ENCODE results near the gene LST1.

LST1 gene

GRCh38 chr6:31560697-31561058 lies 25.4 kb upstream of the LST1 start:
- DNase-seq, result no peak

GRCh38 chr6:31567531-31568370 lies 18.3 kb upstream of the LST1 start:
- no peak for DNase-seq

DNA sequence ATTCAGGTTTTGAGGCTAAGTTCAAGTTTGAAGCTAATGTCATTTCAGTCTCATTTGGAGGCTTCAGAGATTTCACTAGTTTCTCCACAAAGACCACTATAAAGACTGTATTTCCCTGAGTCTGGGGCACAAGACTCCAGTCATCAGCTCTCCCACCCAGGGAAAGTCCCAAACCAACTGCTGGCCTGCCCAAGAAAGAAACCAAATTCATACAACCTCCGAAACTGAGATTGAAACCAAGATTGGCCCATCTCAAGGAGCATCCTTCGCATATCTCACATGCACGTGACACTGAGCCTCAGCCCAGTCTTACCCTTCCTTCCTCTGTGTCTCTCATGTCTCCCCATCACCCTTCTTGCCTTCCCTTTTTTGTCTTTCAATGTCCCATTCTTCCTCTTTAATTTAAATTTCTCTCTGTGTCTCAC lies 17.5 kb upstream of the LST1 start:
- DNase-seq, result no peak

DNA sequence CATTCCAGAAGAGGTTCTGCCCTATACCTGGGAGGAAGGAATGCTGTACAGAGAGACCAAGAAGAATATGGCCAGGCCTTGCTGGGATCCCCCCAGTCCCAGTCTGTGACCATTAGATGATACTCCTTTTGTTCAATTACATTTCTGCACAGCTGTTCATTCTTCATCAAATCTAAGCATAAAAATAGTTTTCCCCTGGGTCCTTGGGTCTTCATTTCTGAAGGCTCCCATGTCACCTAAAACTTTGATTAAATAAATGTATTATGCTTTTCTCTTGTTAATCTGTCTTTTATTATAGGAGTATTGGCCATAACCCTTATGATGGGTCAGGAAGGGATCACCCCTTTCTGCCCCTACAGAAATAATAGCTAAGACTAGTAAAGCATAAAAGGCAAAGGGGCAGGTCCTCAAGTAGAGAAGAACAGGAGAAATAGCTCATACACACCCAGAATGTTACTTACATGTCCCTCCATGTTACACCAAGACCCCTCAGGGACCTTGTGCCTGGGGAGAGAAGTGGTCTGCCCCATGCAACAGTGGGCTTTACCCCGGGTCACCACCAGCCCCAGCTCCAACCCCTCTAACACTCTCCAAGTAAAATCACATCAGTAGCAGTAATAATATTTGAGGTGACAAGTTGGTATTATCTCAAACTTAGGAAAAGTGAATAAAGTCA lies 16.1 kb upstream of the LST1 start:
- no peak for DNase-seq

GRCh38 chr6:31572041-31572911 lies 13.8 kb upstream of the LST1 start, which contains the start of gene LTA:
LTA (plus strand) TSS chr6:31572289; CDS start chr6:31572743, 454 bp downstream.
- no peak for DNase-seq

- DNase-seq, result no peak
These were observed 12.6 kb upstream of the LST1 start for GRCh38 chr6:31573239-31574105.

DNA sequence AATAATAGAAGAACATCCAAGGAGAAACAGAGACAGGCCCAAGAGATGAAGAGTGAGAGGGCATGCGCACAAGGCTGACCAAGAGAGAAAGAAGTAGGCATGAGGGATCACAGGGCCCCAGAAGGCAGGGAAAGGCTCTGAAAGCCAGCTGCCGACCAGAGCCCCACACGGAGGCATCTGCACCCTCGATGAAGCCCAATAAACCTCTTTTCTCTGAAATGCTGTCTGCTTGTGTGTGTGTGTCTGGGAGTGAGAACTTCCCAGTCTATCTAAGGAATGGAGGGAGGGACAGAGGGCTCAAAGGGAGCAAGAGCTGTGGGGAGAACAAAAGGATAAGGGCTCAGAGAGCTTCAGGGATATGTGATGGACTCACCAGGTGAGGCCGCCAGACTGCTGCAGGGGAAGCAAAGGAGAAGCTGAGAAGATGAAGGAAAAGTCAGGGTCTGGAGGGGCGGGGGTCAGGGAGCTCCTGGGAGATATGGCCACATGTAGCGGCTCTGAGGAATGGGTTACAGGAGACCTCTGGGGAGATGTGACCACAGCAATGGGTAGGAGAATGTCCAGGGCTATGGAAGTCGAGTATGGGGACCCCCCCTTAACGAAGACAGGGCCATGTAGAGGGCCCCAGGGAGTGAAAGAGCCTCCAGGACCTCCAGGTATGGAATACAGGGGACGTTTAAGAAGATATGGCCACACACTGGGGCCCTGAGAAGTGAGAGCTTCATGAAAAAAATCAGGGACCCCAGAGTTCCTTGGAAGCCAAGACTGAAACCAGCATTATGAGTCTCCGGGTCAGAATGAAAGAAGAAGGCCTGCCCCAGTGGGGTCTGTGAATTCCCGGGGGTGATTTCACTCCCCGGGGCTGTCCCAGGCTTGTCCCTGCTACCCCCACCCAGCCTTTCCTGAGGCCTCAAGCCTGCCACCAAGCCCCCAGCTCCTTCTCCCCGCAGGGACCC lies 11.7 kb upstream of the LST1 start:
- DNase-seq, result no peak

- DNase-seq, result no peak
These were observed 10.7 kb upstream of the LST1 start, which contains the start of gene TNF for GRCh38 chr6:31575335-31575901. TNF (plus strand) TSS chr6:31575565; CDS start chr6:31575742, 177 bp downstream.

- no peak for DNase-seq
These were observed 10.0 kb upstream of the LST1 start for GRCh38 chr6:31575952-31576685.

GRCh38 chr6:31576897-31577578 lies 9.0 kb upstream of the LST1 start:
- DNase-seq, result no peak

DNA sequence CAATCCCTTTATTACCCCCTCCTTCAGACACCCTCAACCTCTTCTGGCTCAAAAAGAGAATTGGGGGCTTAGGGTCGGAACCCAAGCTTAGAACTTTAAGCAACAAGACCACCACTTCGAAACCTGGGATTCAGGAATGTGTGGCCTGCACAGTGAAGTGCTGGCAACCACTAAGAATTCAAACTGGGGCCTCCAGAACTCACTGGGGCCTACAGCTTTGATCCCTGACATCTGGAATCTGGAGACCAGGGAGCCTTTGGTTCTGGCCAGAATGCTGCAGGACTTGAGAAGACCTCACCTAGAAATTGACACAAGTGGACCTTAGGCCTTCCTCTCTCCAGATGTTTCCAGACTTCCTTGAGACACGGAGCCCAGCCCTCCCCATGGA lies 8.5 kb upstream of the LST1 start:
- no peak for DNase-seq

DNA sequence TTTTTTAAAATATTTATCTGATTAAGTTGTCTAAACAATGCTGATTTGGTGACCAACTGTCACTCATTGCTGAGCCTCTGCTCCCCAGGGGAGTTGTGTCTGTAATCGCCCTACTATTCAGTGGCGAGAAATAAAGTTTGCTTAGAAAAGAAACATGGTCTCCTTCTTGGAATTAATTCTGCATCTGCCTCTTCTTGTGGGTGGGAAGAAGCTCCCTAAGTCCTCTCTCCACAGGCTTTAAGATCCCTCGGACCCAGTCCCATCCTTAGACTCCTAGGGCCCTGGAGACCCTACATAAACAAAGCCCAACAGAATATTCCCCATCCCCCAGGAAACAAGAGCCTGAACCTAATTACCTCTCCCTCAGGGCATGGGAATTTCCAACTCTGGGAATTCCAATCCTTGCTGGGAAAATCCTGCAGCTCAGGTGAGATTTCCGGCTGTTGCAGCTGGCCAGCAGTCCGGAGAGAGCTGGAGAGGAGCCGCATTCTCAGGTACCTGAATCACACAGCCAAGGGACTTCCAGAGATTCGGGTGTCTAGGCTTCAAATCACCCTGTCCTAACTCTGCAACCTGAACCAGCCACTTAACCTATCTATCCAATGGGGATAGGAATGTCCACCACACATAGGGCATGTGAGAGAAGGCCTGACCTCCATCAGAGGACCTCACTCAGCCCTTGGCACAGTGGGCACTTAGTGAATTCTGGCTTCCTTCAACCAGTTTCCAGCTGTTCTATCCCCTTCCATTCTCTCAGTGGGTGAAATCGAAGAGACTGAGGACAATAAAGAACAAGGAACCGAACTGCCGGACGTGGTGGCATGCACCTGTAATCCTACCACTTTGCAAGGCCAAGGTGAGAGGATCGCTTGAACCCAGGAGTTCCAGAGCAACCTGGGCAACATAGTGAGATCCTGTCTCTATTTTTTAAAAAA lies 7.6 kb upstream of the LST1 start:
- no peak for DNase-seq

GRCh38 chr6:31579119-31579505 lies 7.0 kb upstream of the LST1 start:
- no peak for DNase-seq

GRCh38 chr6:31579546-31580437 lies 6.3 kb upstream of the LST1 start:
- no peak for DNase-seq

DNA sequence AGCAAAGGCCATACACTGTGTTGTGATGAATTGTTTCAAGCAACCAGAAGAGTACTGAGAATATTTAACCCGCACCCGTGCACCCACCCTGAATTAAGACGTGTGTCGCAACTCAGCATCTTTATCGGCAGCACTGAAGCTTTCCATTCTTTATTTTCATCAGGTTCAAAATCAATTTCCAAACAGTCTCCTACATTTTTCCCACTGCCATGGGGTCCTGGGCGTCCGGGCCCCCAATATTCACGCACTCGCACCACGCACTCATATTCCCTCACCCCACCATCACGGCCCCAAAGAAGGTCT lies 5.7 kb upstream of the LST1 start:
- DNase-seq, result no peak

GRCh38 chr6:31580807-31581433 lies 5.2 kb upstream of the LST1 start:
- no peak for DNase-seq
